GM21367 (cell line): ENCODE results near the gene AXL.
"Not testable (repeated sequence)": the region's sequence is repeated elsewhere in the genome, so short reads cannot be mapped to it uniquely, and the experiment has no call there.

ENCODE experiments used
- ATAC-seq: cut with Tn5 transposase; IDR thresholded peaks from one replicate; pipeline ENCODE4 v1.9.1; 2021; ENCODE audit not compliant: unreplicated experiment

AXL gene

DNA sequence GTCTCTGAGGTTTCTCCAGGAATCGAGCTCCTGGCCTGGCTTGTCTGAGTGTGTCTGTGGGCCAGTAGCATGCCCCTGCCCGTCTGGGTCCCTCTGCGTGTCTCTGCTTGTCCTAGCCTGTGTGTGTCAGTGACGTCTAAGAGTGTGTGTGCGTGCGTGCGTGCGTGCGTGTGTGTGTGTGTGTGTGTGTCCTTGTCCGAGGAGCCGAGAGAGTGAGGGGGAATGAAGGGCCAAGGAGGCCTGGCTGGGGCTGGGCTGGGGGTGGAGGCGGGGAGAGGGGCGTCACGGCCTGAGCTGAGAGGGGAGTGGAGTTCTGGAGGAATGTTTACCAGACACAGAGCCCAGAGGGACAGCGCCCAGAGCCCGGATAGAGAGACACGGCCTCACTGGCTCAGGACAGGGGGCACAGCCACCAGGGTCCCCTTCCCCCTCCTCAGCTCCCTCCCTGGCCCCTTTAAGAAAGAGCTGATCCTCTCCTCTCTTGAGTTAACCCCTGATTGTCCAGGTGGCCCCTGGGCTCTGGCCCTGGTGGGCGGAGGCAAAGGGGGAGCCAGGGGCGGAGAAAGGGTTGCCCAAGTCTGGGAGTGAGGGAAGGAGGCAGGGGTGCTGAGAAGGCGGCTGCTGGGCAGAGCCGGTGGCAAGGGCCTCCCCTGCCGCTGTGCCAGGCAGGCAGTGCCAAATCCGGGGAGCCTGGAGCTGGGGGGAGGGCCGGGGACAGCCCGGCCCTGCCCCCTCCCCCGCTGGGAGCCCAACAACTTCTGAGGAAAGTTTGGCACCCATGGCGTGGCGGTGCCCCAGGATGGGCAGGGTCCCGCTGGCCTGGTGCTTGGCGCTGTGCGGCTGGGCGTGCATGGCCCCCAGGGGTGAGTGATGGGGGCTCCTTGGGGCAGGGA lies at the start of gene AXL:
Gene AXL (plus strand): TSS at position 609 of the 893 bp plus-strand sequence. CDS start 170 bp downstream, at position 779.
- no peak for ATAC-seq

- no peak for ATAC-seq
Observed at GRCh38 chr19:41172297-41173164, 46.5 kb upstream of the AXL start.

- no peak for ATAC-seq
Observed at GRCh38 chr19:41174297-41174928, 44.6 kb upstream of the AXL start.

GRCh38 chr19:41175801-41176777 lies 42.9 kb upstream of the AXL start:
- no peak for ATAC-seq

DNA sequence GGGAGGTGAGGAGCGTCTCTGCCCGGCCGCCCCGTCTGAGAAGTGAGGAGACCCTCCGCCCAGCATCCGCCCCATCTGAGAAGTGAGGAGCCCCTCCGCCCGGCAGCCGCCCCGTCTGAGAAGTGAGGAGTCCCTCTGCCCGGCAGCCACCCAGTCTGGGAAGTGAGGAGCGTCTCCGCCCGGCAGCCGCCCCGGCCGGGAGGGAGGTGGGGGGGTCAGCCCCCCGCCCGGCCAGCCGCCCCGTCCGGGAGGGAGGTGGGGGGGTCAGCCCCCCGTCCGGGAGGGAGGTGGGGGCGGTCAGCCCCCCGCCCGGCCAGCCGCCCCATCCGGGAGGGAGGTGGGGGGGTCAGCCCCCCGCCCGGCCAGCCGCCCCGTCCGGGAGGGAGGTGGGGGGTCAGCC lies 38.9 kb upstream of the AXL start:
- ATAC-seq = not testable (repeated sequence)

DNA sequence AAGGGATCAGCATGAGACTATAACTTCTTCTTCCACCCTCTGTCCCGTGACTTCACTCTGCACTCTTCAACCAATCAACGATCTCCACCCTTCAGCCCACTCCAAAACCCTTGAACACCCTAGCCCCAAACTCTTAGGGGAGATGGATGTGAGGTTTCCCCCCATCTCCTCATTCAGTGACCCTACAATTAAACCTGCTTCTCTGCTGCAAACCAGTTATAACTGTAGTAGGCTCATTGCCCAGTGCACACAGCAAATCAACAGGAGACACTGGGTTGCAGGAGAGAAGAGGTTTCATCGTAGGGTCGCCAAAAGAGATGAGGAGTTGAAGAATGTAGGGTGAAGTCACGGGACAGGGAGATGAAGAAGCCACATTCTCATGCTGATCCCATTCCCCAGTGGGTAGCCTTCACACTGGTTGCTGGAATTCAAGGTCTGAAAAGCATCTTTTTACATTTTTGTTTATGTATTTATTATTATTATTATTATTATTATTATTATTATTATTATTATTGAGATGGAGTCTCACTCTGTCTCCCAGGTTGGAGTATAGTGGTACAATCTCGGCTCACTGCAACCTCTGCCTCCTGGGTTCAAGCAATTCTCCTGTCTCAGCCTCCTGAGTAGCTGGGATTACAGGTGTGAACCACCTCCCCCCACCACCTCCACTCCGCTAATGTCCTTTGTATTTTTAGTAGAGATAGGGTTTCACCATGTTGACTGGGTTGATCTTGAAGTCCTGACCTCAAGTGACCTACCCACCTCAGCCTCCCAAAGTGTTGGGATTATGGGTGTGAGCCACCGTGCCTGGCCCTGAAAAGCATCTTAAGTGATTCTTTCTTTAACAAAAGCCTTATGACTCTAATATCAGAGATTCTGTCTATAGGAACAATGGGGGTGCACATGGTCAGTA lies 31.8 kb upstream of the AXL start:
- ATAC-seq = no peak

GRCh38 chr19:41187884-41188279 lies 31.1 kb upstream of the AXL start:
- ATAC-seq = no peak

GRCh38 chr19:41189425-41190065 lies 29.5 kb upstream of the AXL start:
- ATAC-seq = no peak

- ATAC-seq = no peak
Observed at GRCh38 chr19:41192574-41193429, 26.2 kb upstream of the AXL start, which contains the start of gene CYP2S1. Gene CYP2S1 (plus strand): TSS chr19:41193219. CDS start chr19:41193265, 46 bp downstream.

GRCh38 chr19:41193430-41194156 lies 25.4 kb upstream of the AXL start:
- ATAC-seq = no peak

DNA sequence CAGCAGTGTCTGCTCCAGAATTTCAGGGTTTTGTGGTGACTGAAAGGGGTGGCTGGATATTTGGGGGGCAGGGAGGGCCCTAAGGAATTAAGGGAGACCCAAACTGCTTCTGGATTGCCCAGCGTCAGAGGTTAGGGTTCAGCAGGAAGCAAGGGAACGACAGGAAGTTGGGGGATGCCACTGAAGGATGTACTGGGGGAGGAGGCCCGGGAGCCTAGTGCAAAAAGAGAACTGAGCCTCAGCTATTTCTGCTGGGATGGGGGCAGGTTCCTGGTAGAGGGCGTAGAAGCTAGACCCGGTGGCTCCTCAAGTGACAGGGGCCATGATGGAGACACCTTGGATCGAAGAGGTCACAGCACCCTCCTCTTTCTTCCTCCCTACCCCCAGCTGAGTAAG lies 24.9 kb upstream of the AXL start:
- no peak for ATAC-seq

GRCh38 chr19:41195675-41196497 lies 23.1 kb upstream of the AXL start:
- no peak for ATAC-seq

DNA sequence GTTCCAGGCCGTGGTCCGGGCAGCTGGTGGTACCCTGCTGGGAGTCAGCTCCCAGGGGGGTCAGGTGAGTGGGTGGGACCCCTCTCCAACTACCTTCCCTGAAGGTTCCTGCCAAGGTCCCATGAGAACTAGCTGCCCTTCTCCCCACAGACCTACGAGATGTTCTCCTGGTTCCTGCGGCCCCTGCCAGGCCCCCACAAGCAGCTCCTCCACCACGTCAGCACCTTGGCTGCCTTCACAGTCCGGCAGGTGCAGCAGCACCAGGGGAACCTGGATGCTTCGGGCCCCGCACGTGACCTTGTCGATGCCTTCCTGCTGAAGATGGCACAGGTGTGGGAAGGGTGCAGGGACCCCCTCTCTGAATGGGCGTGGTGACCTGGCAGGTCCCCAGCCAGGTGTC lies 20.5 kb upstream of the AXL start:
- ATAC-seq = no peak

GRCh38 chr19:41203371-41203770 lies 15.7 kb upstream of the AXL start:
- no peak for ATAC-seq

- not testable (repeated sequence) for ATAC-seq
Observed at GRCh38 chr19:41204338-41204737, 14.7 kb upstream of the AXL start.

DNA sequence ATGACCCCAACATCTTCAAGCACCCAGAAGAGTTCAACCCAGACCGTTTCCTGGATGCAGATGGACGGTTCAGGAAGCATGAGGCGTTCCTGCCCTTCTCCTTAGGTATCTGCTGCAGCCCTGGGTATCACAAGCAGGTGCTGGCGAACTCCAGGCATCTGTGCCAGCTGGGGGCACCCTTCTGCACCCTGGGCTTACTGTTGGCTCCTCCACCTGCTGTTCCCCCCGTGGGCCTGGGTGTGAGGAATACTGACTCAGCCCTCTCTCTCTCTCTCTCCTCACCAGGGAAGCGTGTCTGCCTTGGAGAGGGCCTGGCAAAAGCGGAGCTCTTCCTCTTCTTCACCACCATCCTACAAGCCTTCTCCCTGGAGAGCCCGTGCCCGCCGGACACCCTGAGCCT lies 13.0 kb upstream of the AXL start:
- ATAC-seq = no peak
